Tibial nerve (tissue), 4 donors: ENCODE results near the gene HIGD1A. TPM values are rescaled to one million over a fixed set of nuclear protein-coding genes. Genes with fewer than 3 reads are reported as not detected.
A peak's percentile ranks its signal among the peaks of the same experiment; 100 is the strongest.

Experiments
- DNase-seq, 2 donors: peaks; one replicate each; pipeline ENCODE4 v3.0.0-alpha.2; 2019; ENCODE audit warnings: low spot score in 2 of 2
- H3K27ac ChIP-seq, 4 donors: fragments of 200-600 bp; sonication (generic) in 3 of 4; one replicate each; pipeline ENCODE4 v1.5.1; 2017 to 2019; ENCODE audit warnings: mild to moderate bottlenecking in 1 of 4
- H3K27me3 ChIP-seq, 2 donors: fragments of 200-600 bp; sonication (generic) in 1 of 2; one replicate each; pipeline versions ENCODE4 v1.5.1 to v1.6.0; 2017 to 2019
- H3K36me3 ChIP-seq, 3 donors: fragments of 200-600 bp; sonication (generic); one replicate each; pipeline ENCODE4 v1.5.1; 2018 to 2019
- H3K4me1 ChIP-seq, 4 donors: fragments of 200-600 bp; sonication (generic) in 3 of 4; one replicate each; pipeline ENCODE4 v1.5.1; 2017 to 2019
- H3K4me3 ChIP-seq, 4 donors: fragments of 200-600 bp; sonication (generic) in 3 of 4; one replicate each; pipeline ENCODE4 v1.5.1; 2017 to 2019; ENCODE audit warnings: mild to moderate bottlenecking in 1 of 4, moderate library complexity in 1 of 4
- H3K9me3 ChIP-seq, 4 donors: fragments of 200-600 bp; sonication (generic) in 3 of 4; one replicate each; pipeline ENCODE4 v1.5.1; 2017 to 2019
- CTCF ChIP-seq, 5 experiments: fragments of 200-600 bp in 3 of 5; fragments of 450-650 bp in 2 of 5; sonication (generic) in 3 of 5; IDR thresholded peaks; one replicate each; pipeline ENCODE4 v1.5.1; 2016 to 2019; ENCODE audit warnings: antibody characterized with exemption in 5 of 5, mild to moderate bottlenecking in 3 of 5, moderate library complexity in 2 of 5
- EP300 ChIP-seq, 2 donors: sonication (generic); formaldehyde crosslinking; IDR thresholded peaks; one replicate each; pipeline ENCODE4 v1.6.1; 2017; ENCODE audit warnings: antibody characterized with exemption in 2 of 2, mild to moderate bottlenecking in 1 of 2
- POLR2A ChIP-seq, 2 donors: fragments of 450-650 bp; IDR thresholded peaks; one replicate each; pipeline ENCODE4 v1.6.1; 2017; ENCODE audit warnings: antibody characterized with exemption in 2 of 2, mild to moderate bottlenecking in 2 of 2, moderate library complexity in 2 of 2
- WGBS, 2 donors: methylation state at CpG; one replicate each; pipeline ENCODE4 v1.1.5; 2018; 5-methylcytosine and 5-hydroxymethylcytosine counted together
- total RNA-seq, 4 donors: library from RNA; depleted of rRNA; stranded (reverse); fragments of >200 nt; gene quantifications; one replicate each; pipeline ENCODE4 v1.1.0, GENCODE V29; 2016

HIGD1A gene
- total RNA-seq, 4 donors from 2014 or later: 155 to 204 (median 186) TPM

- Histone ChIP-seq H3K4me3 (no peak overlapping the region), H3K27me3 (no peaks in the 10 kb centered on the region), H3K4me1 (peaks cover 0 to 15% (median 5%) of the 10 kb centered on the region in 4 donors), H3K9me3 (no peaks in the 10 kb centered on the region), H3K36me3 (no peaks in the 10 kb centered on the region), H3K27ac (peak overlapping the region; percentile 35 to 82 (median 56))
- TF ChIP-seq EP300 (IDR thresholded peaks at IDR 0.05): peak in 1 of 2 donors; percentile 74
- no peak for TF ChIP-seq POLR2A (IDR thresholded peaks at IDR 0.05)
- 80 to 86% methylated on average over 12 of the region's 12 CpGs for WGBS, 2 donors
- DNase-seq: no peak
These were observed 64.7 kb downstream of the HIGD1A start for GRCh38 chr3:42739401-42740158.

GRCh38 chr3:42736531-42736930 is 67.8 kb downstream of the HIGD1A start:
- DNase-seq: no peak
- Histone ChIP-seq H3K9me3 (no peaks in the 10 kb centered on the region), H3K27me3 (no peaks in the 10 kb centered on the region), H3K4me3 (no peak overlapping the region), H3K36me3 (no peaks in the 10 kb centered on the region), H3K4me1 (peaks cover 0 to 41% (median 0%) of the 10 kb centered on the region in 4 donors), H3K27ac (no peak overlapping the region)
- TF ChIP-seq CTCF (IDR thresholded peaks at IDR 0.05) (no peak), EP300 (IDR thresholded peaks at IDR 0.05) (no peak), POLR2A (IDR thresholded peaks at IDR 0.05) (no peak)
- 86% methylated on average over 6 of the region's 6 CpGs for WGBS, 2 donors

- no peaks in the 10 kb centered on the region for H3K9me3 ChIP-seq
- TF ChIP-seq EP300 (IDR thresholded peaks at IDR 0.05): no peak
- no peak for TF ChIP-seq POLR2A (IDR thresholded peaks at IDR 0.05)
- TF ChIP-seq CTCF (IDR thresholded peaks at IDR 0.05): no peak
- H3K4me3 ChIP-seq: no peak overlapping the region
- peaks cover 0 to 45% (median 0%) of the 10 kb centered on the region in 4 donors for H3K4me1 ChIP-seq
- 50 to 73% methylated on average over 1 of the region's 1 CpG for WGBS, 2 donors
- no peaks in the 10 kb centered on the region for H3K36me3 ChIP-seq
- no peaks in the 10 kb centered on the region for H3K27me3 ChIP-seq
- H3K27ac ChIP-seq: peak overlapping the region in 1 of 4 donors; percentile 95
- no peak for DNase-seq
These were observed 68.2 kb downstream of the HIGD1A start for GRCh38 chr3:42736081-42736480.

GRCh38 chr3:42735615-42736014 is 68.7 kb downstream of the HIGD1A start:
- H3K27ac ChIP-seq: peak overlapping the region in 1 of 4 donors; percentile 95
- DNase-seq: no peak
- TF ChIP-seq EP300 (IDR thresholded peaks at IDR 0.05) (no peak), POLR2A (IDR thresholded peaks at IDR 0.05) (no peak), CTCF (IDR thresholded peaks at IDR 0.05) (no peak)
- no peak overlapping the region for H3K4me3 ChIP-seq
- H3K9me3 ChIP-seq: no peaks in the 10 kb centered on the region
- peaks cover 0 to 50% (median 0%) of the 10 kb centered on the region in 4 donors for H3K4me1 ChIP-seq
- H3K27me3 ChIP-seq: no peaks in the 10 kb centered on the region
- WGBS, 2 donors: 92 to 94% methylated on average over 12 of the region's 12 CpGs
- no peaks in the 10 kb centered on the region for H3K36me3 ChIP-seq

GRCh38 chr3:42735019-42735418 is 69.3 kb downstream of the HIGD1A start:
- no peaks in the 10 kb centered on the region for H3K36me3 ChIP-seq
- no peak overlapping the region for H3K4me3 ChIP-seq
- no peak for TF ChIP-seq EP300 (IDR thresholded peaks at IDR 0.05)
- no peak for TF ChIP-seq POLR2A (IDR thresholded peaks at IDR 0.05)
- TF ChIP-seq CTCF (IDR thresholded peaks at IDR 0.05): no peak
- H3K4me1 ChIP-seq: peaks cover 0 to 54% (median 0%) of the 10 kb centered on the region in 4 donors
- 68 to 72% methylated on average over 8 of the region's 8 CpGs for WGBS, 2 donors
- no peak for DNase-seq
- no peaks in the 10 kb centered on the region for H3K27me3 ChIP-seq
- H3K27ac ChIP-seq: peak overlapping the region in 2 of 4 donors; percentile 86 to 95
- H3K9me3 ChIP-seq: no peaks in the 10 kb centered on the region
